HG03097 (cell line): ENCODE measurements around the gene GLI3.

Source experiments
- ATAC-seq: cut with Tn5 transposase; IDR thresholded peaks from one replicate; pipeline ENCODE4 v1.9.1; 2021; ENCODE audit not compliant: unreplicated experiment, low FRiP score

GLI3 gene

DNA sequence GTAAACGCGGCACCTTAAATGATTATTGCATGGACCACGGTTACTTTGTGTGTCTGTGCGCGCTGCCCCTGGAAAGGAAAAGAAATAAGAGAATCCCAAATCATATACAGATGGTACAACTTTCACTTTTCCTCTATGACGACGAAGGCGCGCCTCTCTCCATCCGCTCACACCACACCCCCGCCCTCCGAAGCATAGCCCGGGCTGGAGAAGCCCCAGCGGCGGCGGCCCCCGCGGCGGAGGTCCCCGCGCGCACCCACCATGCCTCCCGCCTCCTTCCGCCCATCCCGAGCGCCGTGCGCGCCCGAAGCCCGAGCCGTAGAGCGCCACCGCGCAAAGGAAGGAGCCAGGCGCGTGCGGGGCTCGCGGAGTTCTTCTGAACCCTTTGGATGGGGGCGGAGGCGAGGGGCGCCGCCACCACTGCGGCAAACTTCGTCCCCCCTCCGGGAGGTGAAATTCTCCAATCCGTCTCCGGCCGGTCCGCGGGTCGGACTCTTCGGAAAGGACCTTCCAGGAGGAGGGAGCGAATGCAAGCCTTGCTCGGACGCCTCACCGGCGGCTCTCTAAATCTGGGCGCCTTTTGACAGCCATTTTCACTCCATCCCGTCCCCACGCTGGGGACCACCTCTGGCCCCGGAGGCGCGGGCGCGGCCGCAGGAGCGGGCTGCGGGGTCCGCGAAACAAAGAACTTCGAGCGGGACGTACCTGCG, 588 bp downstream of the GLI3 start:
- ATAC-seq: peak; percentile 7

DNA sequence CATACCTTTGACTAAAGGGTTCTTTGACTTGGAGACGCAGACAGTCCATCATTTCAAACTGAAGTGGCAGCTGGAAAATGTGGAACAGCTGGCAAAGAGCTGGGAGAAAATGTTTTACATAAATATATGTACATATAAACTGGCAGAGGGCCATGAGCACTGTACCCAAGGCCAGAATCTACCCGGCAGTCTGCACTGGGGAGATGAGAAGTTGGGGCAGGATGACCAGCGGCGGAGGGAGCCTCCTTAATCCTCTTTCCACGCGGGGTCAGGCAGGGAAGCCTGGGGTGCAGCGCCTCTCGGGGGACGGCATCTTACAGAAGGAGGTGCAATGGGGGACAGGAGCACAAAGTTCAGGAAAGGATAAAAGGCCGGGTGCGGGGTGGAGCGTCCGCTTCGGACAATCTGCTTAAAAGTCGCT, 1.3 kb downstream of the GLI3 start:
- no peak for ATAC-seq

DNA sequence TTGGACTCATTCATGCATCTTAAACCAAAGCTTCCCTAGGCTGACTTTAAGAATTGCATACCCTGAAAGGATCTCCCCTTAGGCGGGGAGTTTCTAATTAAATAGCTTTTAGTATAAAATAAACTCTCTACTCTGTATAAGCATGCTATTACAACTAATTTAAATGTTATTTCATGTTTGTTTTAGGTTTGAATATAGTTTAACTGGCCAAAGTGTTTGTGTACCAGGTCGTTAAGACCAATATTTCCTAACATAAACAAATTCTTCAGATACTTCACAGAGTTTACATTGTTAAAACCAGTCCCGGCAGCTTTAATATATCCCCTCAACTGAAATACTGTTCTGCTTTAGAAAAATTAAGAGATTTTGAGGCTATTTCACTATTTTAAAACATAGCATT, 2.3 kb downstream of the GLI3 start:
- ATAC-seq: no peak

DNA sequence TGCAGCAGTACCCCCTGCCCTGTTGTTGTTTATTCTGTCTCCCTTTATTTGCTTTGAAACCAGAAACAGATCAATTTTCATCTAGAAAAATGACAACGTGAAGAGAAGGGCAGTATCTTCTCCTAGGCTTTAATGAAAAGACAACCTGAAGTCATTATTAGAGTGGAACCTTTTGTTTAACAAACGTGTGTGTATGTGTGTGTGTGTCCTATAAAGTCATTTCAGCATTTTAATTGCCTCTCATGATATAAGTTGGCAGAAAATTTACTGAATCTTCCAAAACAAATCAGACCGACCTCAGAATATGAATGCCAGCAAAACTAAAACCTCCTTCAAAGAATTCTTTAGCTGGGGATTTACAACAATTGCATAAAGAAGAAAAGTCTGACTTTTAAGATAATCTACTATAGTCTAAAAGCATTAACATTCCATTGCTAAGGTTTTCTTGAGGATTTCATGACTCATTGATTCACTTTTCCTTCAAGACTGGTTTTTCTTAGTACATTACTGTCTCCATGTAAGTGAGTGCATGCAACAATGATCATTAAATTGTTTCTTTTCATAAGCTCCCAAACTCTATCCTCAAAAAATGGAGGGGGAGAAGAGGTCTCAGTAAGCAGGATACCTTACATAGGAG, 3.2 kb downstream of the GLI3 start:
- no peak for ATAC-seq

DNA sequence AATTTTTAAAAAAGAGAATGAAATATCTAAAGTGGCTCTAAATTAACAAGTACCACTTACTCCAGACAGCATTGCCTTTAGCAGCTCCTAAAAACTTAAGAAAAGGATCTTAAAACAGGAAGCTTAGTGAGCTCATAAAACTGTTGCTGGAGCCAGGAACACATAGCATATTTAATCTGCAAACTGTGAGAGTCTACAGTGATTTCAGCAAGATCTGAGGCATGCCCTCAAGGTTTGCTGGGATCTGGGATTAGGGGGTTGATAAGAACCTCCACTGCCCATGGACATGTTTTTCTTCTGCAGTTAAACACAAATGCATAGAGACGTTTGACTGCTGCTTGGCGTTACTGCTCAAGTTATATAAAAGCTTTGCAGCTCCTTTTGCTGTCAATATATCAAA, 3.8 kb downstream of the GLI3 start:
- no peak for ATAC-seq

DNA sequence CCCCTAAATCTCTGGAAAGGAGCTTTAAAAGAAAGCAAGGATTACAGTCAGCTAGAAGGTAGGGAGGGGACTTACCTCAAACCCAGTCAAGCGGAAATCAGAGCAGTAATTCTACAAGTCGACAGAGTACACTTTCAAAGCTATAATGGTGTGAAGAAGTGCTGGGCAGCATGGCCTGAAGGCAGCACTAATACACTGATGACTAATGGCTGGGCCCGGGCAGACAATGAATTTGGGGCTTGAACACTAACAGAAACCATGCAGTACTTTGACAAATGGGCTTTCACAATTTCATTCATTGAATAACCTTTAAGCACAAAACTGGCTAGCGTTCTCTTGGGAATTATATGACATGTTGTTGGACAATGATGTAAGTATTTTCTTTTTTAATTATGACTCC, 4.7 kb downstream of the GLI3 start:
- no peak for ATAC-seq

DNA sequence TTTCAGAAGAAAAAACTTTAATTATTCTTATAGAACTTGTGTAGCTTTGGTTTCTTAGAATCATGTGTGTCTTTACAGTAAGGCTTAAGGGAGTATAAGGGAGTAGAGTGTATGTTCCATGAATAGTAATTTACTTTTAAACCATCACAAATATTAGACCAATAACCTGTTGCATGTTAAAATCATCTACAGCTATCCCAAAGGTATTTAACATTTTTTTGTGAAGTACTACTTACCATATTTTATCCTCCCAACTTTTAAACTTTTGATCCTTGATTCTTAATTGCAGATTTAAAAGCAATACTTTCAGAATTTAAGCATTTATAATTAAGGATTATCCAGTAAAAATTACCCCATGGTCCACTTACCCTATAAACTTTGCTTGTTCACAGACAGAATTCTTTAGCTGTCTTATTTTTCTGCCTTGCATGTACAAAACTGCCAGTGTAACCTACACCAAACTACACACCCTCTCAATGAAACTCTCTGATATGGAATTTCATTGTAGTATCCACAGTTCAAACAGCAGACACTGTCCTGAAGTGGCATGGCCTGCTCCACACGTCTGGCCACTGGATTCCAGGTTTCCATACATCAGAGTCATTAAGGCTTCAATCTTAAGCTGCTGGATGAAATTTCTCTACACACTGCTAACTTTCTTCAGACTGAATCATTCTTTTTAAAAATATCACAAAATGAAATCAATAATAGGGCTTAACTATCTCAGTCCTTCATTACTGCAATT, 5.8 kb downstream of the GLI3 start:
- ATAC-seq: no peak

DNA sequence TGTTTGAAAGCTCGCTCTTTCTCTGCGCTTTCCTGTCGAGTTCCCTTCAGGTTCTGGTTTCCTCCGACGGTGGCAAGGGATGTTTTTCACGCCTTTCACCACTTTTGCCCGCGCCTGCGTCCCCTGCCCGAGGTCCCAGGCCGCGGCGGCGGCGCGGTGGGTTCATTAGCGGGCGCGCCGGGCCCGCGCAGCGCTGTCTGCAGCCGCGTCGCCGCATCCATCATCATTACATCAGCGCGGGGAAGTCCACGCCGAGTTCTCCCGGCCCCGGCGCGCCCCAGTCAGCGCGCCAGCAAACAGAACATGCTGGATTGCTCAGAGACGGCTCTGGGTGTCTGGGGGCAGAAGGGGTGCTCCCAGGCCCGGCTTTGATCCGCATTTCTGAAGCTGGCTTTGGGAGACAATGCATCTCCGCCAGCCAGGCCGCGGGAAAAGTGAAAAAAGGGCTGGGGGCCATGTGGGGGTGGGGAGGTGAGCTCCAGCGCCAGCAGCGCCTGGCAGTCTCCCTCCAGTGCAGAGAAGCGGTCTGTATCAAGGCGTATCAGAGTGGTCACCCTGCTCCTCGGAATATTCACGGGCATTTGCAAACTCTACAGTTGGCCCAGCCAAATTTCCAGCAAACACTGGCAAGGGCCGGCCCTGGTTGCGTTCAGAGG, 8.9 kb downstream of the GLI3 start:
- ATAC-seq: peak; percentile 37

DNA sequence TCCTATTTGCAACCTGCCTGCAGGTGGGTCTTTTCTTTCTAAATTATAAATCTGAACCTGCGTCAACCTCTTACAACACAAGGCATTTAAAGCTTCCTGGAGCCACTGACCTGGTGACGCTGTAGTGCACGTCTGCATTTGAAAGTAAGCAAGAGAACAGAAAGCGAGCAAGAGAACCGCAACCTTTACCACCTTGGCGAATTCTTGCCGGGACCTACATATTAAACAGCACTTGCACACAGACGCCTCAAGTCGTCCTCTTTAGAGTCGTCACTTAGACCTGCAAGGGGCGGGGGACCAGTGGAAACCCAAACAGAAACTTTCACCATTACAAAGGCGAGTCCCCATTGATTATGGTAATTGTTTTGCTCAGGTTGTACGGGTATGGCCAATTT, 9.5 kb downstream of the GLI3 start:
- ATAC-seq: peak; percentile 60

DNA sequence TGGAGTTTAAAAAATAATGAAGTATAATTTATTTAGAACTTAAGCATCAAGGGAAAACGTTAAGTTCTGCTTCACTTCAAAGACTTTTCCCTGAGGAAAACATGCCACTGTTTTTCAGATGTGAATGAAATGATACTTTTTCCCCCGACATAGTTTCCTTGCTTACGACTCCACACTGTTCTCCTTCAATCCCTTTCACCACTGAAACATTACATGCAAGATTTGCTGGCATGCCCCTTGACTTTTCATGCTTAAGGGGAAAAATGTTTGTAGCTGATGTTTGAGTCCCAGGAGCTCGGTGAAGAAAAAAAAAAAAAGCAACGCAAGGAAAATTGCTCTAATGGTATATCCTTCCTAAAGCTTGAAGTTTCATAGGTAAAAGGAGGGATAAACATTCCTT, 10.0 kb downstream of the GLI3 start:
- no peak for ATAC-seq

DNA sequence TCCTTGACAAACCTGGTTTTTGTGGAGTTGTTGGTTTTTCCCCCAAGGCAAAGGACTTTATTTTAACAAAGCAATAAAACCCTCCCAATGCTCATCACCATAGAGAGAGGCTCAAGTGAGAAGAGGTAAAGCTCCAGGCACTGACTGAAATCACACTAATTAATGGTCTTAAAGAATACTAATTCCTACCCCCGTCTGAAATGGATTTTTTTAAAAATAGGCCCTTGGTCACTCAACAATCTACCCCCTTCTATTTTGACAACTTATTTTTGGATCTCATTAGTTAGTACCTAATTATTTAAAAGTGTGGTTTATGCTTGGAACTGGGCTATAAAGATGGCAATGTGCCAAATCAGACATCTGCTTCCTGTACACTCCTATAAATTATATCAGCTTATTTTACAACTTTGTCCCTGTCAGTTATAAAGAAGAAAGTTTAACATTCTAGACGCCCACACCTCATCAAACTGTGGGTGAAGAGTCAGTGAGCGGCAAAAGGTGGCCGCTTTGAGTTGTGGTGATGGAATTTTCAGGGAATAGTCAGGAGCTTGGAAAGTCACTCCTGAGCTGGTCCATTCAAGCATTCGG, 10.6 kb downstream of the GLI3 start:
- no peak for ATAC-seq

DNA sequence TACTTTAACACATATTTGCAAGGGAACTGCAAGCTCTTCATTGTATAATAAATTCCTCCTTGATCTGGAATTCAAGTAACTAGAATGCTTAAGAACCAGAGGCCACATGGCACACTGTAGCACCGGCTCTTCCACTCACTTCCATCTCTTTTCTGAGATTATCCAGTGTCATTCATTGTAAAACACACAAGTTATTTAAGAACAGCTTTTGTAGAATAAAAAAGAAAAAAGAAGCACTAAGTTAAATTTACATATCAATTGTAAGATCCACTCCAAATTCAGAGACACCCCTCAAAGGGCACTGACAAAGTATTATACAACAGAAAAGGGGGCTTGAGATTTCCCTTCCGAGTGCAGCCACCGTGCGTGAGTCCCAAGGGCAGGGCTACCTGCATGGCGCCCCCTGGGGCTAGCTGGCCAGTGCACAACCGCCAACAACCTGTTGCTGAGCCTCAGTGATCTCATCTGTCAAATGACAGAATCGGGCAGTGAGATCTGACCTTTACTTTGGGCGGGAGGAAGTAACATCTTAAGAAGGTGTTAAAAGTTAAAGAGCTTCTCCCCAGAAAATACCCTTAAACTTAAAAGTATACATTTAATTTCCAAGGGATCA, 12.5 kb downstream of the GLI3 start:
- ATAC-seq: no peak

DNA sequence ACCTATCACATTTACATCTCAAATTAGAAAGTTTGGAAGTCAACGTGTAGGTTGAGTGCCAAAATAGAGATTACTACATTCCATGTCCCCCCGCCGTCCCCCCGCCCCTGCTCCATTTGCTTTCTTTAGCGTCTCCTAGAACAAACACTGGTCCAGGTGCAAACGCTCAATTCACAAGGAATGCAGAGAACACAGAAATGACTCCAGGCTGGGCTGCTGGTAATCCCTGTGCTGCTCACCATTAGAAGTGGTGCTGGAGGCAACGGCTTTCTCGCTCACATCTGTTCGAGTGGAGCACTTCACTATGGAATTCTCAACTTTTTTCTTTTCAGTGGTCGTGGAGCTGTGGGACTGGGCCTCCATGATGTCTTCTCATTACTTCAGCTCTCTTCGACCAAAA, 14.1 kb downstream of the GLI3 start:
- no peak for ATAC-seq

DNA sequence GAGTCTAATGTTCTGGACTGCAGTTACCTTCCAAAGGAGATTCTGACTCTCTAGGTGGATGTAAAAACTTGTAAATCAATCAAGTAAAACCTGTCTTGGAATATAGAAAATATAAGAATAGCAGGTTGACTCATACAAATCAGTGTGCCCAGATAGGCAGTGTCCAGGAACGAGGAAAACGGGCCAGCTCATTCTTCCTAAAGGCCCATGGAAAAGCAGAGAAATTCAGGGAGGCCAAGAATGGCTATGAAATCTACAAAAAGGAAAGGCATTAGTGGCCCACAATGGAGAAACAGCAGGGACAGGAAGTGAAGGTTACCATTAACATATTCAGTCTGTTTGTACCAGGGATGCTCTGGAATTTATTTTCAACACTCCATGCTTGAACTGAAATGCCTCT, 14.9 kb downstream of the GLI3 start:
- ATAC-seq: no peak

DNA sequence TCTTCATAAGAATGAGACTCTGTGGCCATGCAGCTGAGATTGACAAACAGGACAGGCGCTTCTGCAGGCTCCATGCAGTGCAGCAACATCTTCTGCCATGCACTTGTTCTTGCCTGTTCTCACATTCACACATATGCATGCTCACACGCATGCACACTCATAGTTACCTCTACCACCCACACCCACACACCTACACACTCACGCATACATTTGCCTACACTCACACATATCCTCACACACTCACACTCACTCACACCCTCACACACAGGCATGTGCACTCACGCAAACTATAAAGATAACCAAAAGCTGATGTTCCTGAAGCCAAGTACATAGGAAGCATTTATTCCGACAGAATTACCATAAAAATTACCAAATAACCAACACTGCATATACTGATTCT, 15.7 kb downstream of the GLI3 start:
- ATAC-seq: no peak

DNA sequence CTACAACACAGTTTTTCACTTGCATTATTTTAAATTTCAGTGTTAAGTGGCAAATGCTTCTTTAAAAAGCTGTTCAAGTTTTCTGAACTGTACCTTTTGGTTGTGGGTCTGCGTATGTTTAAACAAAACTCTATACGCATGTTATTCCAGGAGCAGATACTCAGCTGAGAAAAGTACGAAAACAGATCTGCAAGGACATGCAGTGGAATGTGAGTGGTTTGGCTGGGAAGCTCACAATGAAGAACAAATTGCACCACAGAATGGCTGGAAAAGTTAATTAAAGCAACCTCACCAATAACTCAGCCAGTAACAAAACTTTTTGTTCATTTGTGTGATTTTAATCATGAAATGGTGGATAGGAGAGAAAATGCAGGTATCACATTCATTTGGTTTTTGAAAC, 17.6 kb downstream of the GLI3 start:
- ATAC-seq: no peak

DNA sequence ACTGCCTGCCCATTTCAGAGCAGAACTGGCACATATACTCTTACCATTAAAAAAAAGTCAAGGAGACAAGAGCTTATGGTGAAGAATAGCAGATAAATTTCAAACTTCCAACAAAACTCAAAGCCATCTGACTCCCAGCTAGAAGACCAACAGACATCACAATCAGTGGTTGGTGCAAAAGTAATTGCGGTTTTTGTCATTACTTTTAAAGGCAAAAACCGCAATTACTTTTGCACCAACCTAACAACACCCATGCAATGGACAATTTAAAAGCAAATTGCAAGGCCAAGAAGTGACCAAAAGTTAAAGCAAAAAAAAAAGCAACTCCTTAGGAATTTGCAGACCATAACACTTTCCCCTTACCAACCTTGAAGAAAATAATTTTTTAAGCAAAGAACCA, 18.8 kb downstream of the GLI3 start:
- no peak for ATAC-seq

DNA sequence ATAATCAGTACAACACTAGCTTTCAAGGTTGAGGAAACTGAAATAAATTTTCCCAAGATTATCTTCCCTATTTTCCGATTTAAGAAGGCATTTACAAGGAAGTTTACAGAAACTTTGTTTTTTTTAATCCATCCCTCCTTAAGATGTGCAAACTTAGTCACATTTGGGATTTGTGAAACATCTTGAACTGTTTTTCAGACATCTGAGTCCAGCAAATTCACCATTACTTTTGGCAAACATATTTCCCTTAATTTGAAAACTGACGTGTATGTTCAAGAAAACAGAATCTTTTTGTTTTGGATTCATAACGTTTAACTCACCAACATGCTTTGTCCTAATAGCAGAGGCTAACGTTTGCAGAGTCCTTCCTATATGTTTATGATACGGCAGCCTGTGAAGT, 19.5 kb downstream of the GLI3 start:
- ATAC-seq: no peak

DNA sequence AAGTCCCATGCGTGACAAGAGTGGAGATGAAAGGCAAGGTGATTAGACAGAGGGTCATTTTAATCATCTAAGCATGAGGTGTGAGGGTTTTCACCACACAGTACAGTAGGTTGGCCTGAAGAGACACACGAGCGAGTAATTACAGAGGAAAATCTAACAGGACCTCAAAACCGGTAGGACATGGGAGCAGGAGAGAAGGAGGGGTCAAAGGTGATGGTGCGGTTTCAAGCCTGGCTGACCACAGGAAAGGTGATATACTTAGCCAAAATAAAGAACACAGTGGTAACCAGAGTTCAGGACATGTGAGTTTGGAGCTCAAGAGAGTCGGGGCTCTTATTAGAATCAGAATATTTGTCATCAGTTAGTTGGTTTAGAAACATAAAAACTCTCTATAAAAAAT, 20.0 kb downstream of the GLI3 start:
- no peak for ATAC-seq

DNA sequence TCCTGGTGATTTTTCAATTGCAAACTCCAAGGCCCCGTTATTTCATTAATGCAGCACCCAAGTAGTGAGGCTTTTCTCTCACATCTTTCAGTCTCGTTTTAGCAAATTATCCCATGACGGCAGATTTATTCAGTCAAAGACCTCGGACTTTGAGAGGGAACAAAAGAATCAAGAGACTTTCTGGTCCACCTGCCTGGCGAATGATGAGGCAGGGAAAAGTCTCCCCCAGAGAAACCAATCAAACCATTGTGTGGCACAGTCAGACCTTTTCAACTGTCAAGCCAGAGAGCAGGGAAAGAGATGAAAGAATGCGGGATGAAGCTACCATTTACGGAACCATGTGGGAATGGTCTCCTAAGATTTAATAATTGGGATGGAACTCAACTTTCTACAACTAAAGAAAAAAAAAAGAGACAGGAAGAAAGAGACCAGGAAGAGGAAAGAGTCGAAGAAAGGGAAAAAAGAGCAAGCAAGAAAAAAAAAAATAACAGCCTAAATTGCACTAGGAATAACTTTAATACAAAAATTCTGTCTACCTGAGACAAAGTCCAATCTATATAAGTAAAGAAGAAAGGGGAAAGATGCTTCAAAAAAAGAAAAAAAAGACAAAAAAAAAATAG, 22.8 kb downstream of the GLI3 start:
- ATAC-seq: no peak
